H9 (cell line): ENCODE results near the gene LYPD6. TPM values are rescaled to one million over a fixed set of nuclear protein-coding genes. Genes with fewer than 3 reads are reported as not detected.

Experiments
- DNase-seq: peaks from one replicate; pipeline ENCODE4 v3.0.0-alpha.2; 2017
- H2AFZ ChIP-seq: one replicate; pipeline ENCODE4 v1.6.1; 2013; ENCODE audit warnings: mild to moderate bottlenecking, low read length, control low read depth, moderate library complexity
- H2AK5ac ChIP-seq: 2 replicates; pipeline ENCODE4 v1.6.1; 2013; ENCODE audit warnings: low read length, control low read depth, mixed read lengths; ENCODE audit not compliant: insufficient read length
- H2BK120ac ChIP-seq: one replicate; pipeline ENCODE4 v1.6.1; 2013; ENCODE audit warnings: low read depth, mild to moderate bottlenecking, low read length, control low read depth, inconsistent platforms; ENCODE audit not compliant: poor library complexity, severe bottlenecking
- H2BK12ac ChIP-seq: 2 replicates; pipeline ENCODE4 v1.6.1; 2013; ENCODE audit warnings: low read length, control low read depth, mixed read lengths, low read depth; ENCODE audit not compliant: insufficient read length
- H2BK15ac ChIP-seq: 2 replicates; pipeline ENCODE4 v1.6.1; 2013; ENCODE audit warnings: low read depth, low read length, control low read depth
- H2BK20ac ChIP-seq: one replicate; pipeline ENCODE4 v1.6.1; 2013; ENCODE audit warnings: low read depth, mild to moderate bottlenecking, low read length, control low read depth, inconsistent platforms; ENCODE audit not compliant: poor library complexity, severe bottlenecking
- H2BK5ac ChIP-seq: 2 replicates; pipeline ENCODE4 v1.6.1; 2013; ENCODE audit warnings: low read length, control low read depth, mixed read lengths; ENCODE audit not compliant: insufficient read length
- H3K14ac ChIP-seq: 2 replicates; pipeline ENCODE4 v1.6.1; 2013; ENCODE audit warnings: low read length, control low read depth; ENCODE audit not compliant: insufficient read depth
- H3K18ac ChIP-seq: 2 replicates; pipeline ENCODE4 v1.6.1; 2013; ENCODE audit warnings: low read depth, mild to moderate bottlenecking, mixed read lengths, low read length, control low read depth; ENCODE audit not compliant: insufficient read length
- H3K23ac ChIP-seq: 2 replicates; pipeline ENCODE4 v1.6.1; 2013; ENCODE audit warnings: low read length, control low read depth, mixed read lengths, low read depth; ENCODE audit not compliant: insufficient read length
- H3K23me2 ChIP-seq: 2 replicates; pipeline ENCODE4 v1.6.1; 2013; ENCODE audit warnings: low read depth, mild to moderate bottlenecking, mixed read lengths, low read length, control low read depth; ENCODE audit not compliant: insufficient read length, poor library complexity, severe bottlenecking
- H3K27ac ChIP-seq: 2 replicates; pipeline ENCODE4 v1.5.1; 2013; ENCODE audit warnings: low read length, control low read depth, mixed read lengths, low read depth; ENCODE audit not compliant: insufficient read length
- H3K27me3 ChIP-seq: 2 replicates; pipeline ENCODE4 v1.6.1; 2013; ENCODE audit warnings: low read length, control low read depth, inconsistent platforms; ENCODE audit not compliant: insufficient read depth
- H3K4ac ChIP-seq: 2 replicates; pipeline ENCODE4 v1.6.1; 2013; ENCODE audit warnings: low read depth, mild to moderate bottlenecking, control low read depth, inconsistent platforms, low read length, moderate library complexity
- H3K4me1 ChIP-seq: 2 replicates; pipeline ENCODE4 v1.6.1; 2013; ENCODE audit warnings: low read length, control low read depth, inconsistent platforms; ENCODE audit not compliant: insufficient read depth
- H3K4me2 ChIP-seq: 2 replicates; pipeline ENCODE4 v1.6.1; 2013; ENCODE audit warnings: low read length, control low read depth, mixed read lengths; ENCODE audit not compliant: insufficient read length, insufficient read depth
- H3K56ac ChIP-seq: 2 replicates; pipeline ENCODE4 v1.6.1; 2013; ENCODE audit warnings: low read depth, mild to moderate bottlenecking, mixed read lengths, low read length, control low read depth; ENCODE audit not compliant: insufficient read length
- H3K79me1 ChIP-seq: 2 replicates; pipeline ENCODE4 v1.6.1; 2013; ENCODE audit warnings: low read depth, mild to moderate bottlenecking, moderate library complexity, low read length, control low read depth, inconsistent platforms; ENCODE audit not compliant: insufficient read depth, poor library complexity, severe bottlenecking
- H3K79me2 ChIP-seq: 2 replicates; pipeline ENCODE4 v1.6.1; 2013; ENCODE audit warnings: low read length, control low read depth, inconsistent platforms; ENCODE audit not compliant: insufficient read depth
- H3K9ac ChIP-seq: 2 replicates; pipeline ENCODE4 v1.6.1; 2013; ENCODE audit warnings: low read length, control low read depth, mixed read lengths; ENCODE audit not compliant: insufficient read length; ENCODE audit errors: extremely low read depth
- H3K9me3 ChIP-seq: one replicate; pipeline ENCODE4 v1.6.1; 2013; ENCODE audit warnings: low read depth, low read length, inconsistent platforms; ENCODE audit not compliant: control insufficient read depth
- H3T11ph ChIP-seq: one replicate; pipeline ENCODE4 v1.6.1; 2013; ENCODE audit warnings: mild to moderate bottlenecking, low read length, control low read depth, inconsistent platforms
- H4K20me1 ChIP-seq: one replicate; pipeline ENCODE4 v1.6.1; 2013; ENCODE audit not compliant: control insufficient read depth, insufficient read length, insufficient read depth
- H4K5ac ChIP-seq: 2 replicates; pipeline ENCODE4 v1.6.1; 2013; ENCODE audit warnings: low read depth, mild to moderate bottlenecking, mixed read lengths, low read length, control low read depth; ENCODE audit not compliant: insufficient read length
- H4K8ac ChIP-seq: replicated peaks from 2 replicates; pipeline ENCODE4 v1.6.1; 2013; ENCODE audit warnings: low read length, control low read depth, mixed read lengths, low read depth; ENCODE audit not compliant: insufficient read length
- H4K91ac ChIP-seq: 2 replicates; pipeline ENCODE4 v1.6.1; 2013; ENCODE audit warnings: low read depth, mild to moderate bottlenecking, moderate library complexity, mixed read lengths, low read length, control low read depth; ENCODE audit not compliant: insufficient read length
- H3K27ac Mint-ChIP-seq, 3 experiments: 2 replicates in 2 of 3; 3 replicates in 1 of 3; pipeline ENCODE4 v1.8.0; 2020 to 2021; ENCODE audit warnings: mixed read lengths in 3 of 3, mild to moderate bottlenecking in 1 of 3, moderate library complexity in 1 of 3
- H3K27me3 Mint-ChIP-seq: 2 replicates; pipeline ENCODE4 v1.8.0; 2021; ENCODE audit warnings: low read depth, mild to moderate bottlenecking, moderate library complexity, mixed read lengths
- H3K36me3 Mint-ChIP-seq, 3 experiments: 2 replicates in 2 of 3; 3 replicates in 1 of 3; pipeline ENCODE4 v1.8.0; 2020 to 2021; ENCODE audit warnings: low read depth in 3 of 3, mixed read lengths in 3 of 3; ENCODE audit not compliant: insufficient read depth in 1 of 3
- H3K4me1 Mint-ChIP-seq, 2 experiments: 2 replicates each; pipeline ENCODE4 v1.8.0; 2020; ENCODE audit warnings: mixed read lengths in 2 of 2
- H3K4me3 Mint-ChIP-seq, 2 experiments: 2 replicates in 1 of 2; 3 replicates in 1 of 2; pipeline ENCODE4 v1.8.0; 2020 to 2021; ENCODE audit warnings: mild to moderate bottlenecking in 2 of 2, mixed read lengths in 2 of 2, moderate library complexity in 1 of 2
- H3K9me3 Mint-ChIP-seq, 2 experiments: 2 replicates in 1 of 2; 3 replicates in 1 of 2; pipeline ENCODE4 v1.8.0; 2020; ENCODE audit warnings: mild to moderate bottlenecking in 2 of 2, mixed read lengths in 2 of 2, moderate library complexity in 1 of 2
- WGBS: extraction: QIAGEN DNeasy Blood & Tissue Kit; methylation state at CpG from one replicate; pipeline ENCODE4 v1.1.7; 2013; ENCODE audit warnings: missing lambda C conversion rate, low lambda C conversion rate, mixed read lengths; ENCODE audit not compliant: insufficient read length; ENCODE audit errors: extremely low coverage; 5-methylcytosine and 5-hydroxymethylcytosine counted together
- total RNA-seq: library from RNA; stranded (reverse); gene quantifications from 2 replicates; pipeline ENCODE4 v1.2.1, GENCODE V29; 2021
- TF ChIP-seq, protein P1 (sequence below): fragments of 200-600 bp; sonication (generic); conservative IDR thresholded peaks from 3 replicates; pipeline ENCODE4 v1.8.0; 2021; ENCODE audit warnings: antibody characterized with exemption, mild to moderate bottlenecking

LYPD6 gene
- total RNA-seq, 1 experiment from 2014 or later: 3.0 TPM

DNA sequence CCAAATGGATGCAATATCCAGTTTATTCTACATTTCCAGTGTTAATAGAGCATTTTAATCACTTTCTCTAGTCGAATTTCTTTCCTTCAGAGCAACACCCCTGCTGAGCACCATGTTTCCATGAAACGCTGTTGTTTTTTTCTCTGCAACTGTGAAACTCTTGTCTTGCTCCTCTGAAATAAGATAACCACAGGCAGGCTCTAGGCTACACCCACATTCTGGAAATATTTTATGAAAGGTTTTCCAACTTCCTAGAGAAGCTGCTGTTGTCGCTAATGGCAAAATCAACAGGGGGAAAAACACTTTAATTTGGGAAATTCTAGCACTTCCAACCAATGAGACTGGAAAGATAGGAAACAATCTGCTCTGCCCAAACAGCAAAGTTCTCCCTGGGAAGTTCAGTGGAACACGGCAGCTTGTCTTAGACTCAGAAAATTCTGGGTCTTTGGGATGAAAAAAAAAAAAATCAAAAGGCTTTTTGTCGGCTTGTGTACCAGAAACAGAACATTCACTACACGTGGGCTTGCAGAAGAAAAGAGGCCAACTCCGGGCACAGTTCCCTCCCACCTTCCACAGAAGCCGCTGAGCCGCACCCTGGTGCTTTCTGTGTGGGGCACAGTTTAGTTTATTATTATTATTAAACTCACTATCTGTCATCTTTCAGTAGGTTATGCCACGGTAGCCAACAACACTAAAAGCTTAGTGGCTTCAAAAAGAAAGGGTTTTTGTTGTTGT, 158.5 kb downstream of the LYPD6 start:
- no peak overlapping the region for H2BK120ac ChIP-seq
- no peak overlapping the region for H2AK5ac ChIP-seq
- H3K4me2 ChIP-seq: no peak overlapping the region
- H2BK15ac ChIP-seq: no peak overlapping the region
- no peak overlapping the region for H3T11ph ChIP-seq
- no peaks in the 10 kb centered on the region for H3K27me3 ChIP-seq
- H2BK20ac ChIP-seq: no peak overlapping the region
- H3K36me3 Mint-ChIP-seq: no peaks in the 10 kb centered on the region
- H2BK12ac ChIP-seq: no peak overlapping the region
- H3K4me3 Mint-ChIP-seq: no peak overlapping the region
- H3K27ac ChIP-seq: no peak overlapping the region
- H3K18ac ChIP-seq: no peak overlapping the region
- no peak overlapping the region for H4K8ac ChIP-seq
- no peaks in the 10 kb centered on the region for H3K27me3 Mint-ChIP-seq
- H3K79me1 ChIP-seq: no peaks in the 10 kb centered on the region
- DNase-seq: no peak
- H3K9me3 Mint-ChIP-seq: no peaks in the 10 kb centered on the region
- no peak overlapping the region for H3K4ac ChIP-seq
- TF ChIP-seq, protein P1, sequence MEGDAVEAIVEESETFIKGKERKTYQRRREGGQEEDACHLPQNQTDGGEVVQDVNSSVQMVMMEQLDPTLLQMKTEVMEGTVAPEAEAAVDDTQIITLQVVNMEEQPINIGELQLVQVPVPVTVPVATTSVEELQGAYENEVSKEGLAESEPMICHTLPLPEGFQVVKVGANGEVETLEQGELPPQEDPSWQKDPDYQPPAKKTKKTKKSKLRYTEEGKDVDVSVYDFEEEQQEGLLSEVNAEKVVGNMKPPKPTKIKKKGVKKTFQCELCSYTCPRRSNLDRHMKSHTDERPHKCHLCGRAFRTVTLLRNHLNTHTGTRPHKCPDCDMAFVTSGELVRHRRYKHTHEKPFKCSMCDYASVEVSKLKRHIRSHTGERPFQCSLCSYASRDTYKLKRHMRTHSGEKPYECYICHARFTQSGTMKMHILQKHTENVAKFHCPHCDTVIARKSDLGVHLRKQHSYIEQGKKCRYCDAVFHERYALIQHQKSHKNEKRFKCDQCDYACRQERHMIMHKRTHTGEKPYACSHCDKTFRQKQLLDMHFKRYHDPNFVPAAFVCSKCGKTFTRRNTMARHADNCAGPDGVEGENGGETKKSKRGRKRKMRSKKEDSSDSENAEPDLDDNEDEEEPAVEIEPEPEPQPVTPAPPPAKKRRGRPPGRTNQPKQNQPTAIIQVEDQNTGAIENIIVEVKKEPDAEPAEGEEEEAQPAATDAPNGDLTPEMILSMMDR: no peak
- no peak overlapping the region for H2BK5ac ChIP-seq
- H3K23me2 ChIP-seq: no peaks in the 10 kb centered on the region
- H3K4me1 ChIP-seq: peaks cover 6% of the 10 kb centered on the region; the same call in 1 of the 2 replicates
- H3K14ac ChIP-seq: no peak overlapping the region
- WGBS: no CpG with 5 or more reads among the region's 10 CpGs
- no peaks in the 10 kb centered on the region for H4K20me1 ChIP-seq
- no peak overlapping the region for H4K5ac ChIP-seq
- H3K79me2 ChIP-seq: no peaks in the 10 kb centered on the region
- H3K56ac ChIP-seq: no peak overlapping the region
- no peak overlapping the region for H2AFZ ChIP-seq
- H3K9me3 ChIP-seq: no peaks in the 10 kb centered on the region
- H3K27ac Mint-ChIP-seq: no peak overlapping the region
- no peak overlapping the region for H4K91ac ChIP-seq
- H3K9ac ChIP-seq: no peak overlapping the region
- peaks cover 22 to 23% of the 10 kb centered on the region in 2 experiments for H3K4me1 Mint-ChIP-seq
- no peak overlapping the region for H3K23ac ChIP-seq
